K562 (cell line): ENCODE results near the gene MIP. TPM values are rescaled to one million over a fixed set of nuclear protein-coding genes. Genes with fewer than 3 reads are reported as not detected.

Source experiments
- CCNT2 ChIP-seq: IDR thresholded peaks from 2 replicates; pipeline ENCODE4 v1.6.1; 2011; ENCODE audit warnings: borderline replicate concordance, low read depth, mild to moderate bottlenecking, moderate library complexity, mixed read lengths, low read length; ENCODE audit not compliant: insufficient read length; ENCODE audit errors: extremely low read depth
- CEBPG ChIP-seq, 3 experiments: fragments of 200-800 bp in 1 of 3; sonication (Bioruptor generic) in 1 of 3; sonication (generic) in 1 of 3; formaldehyde crosslinking in 1 of 3; IDR thresholded peaks in 2 of 3; conservative IDR thresholded peaks in 1 of 3; 2 replicates each; pipeline versions ENCODE4 v1.6.1 to v1.8.0; 2016 to 2022; ENCODE audit warnings: missing compliant biosample characterization in 2 of 3, missing genetic modification characterization in 2 of 3, mild to moderate bottlenecking in 1 of 3, missing genetic modification reagents in 1 of 3
- EP300 ChIP-seq: IDR thresholded peaks from 2 replicates; pipeline ENCODE4 v1.6.1; 2012; ENCODE audit warnings: low read length, improper control_type of control experiment
- FOSL1 ChIP-seq: fragments of 200-800 bp; sonication (Bioruptor generic); conservative IDR thresholded peaks from 2 replicates; pipeline ENCODE4 v1.6.1; 2016; ENCODE audit warnings: missing genetic modification characterization, missing compliant biosample characterization
- GABPA ChIP-seq: fragments of 200-800 bp; sonication (Bioruptor generic); conservative IDR thresholded peaks from 2 replicates; pipeline ENCODE4 v1.6.1; 2016; ENCODE audit warnings: low read depth, missing genetic modification characterization, missing compliant biosample characterization
- IFI16 ChIP-seq: fragments of 250-450 bp; sonication (Bioruptor Pico); IDR thresholded peaks from 2 replicates; pipeline ENCODE4 v2.1.2; 2022; ENCODE audit warnings: mild to moderate bottlenecking, inconsistent platforms
- ILK ChIP-seq: fragments of 450-650 bp; IDR thresholded peaks from 2 replicates; pipeline ENCODE4 v1.6.1; 2016; ENCODE audit warnings: missing genetic modification characterization, low read depth, mild to moderate bottlenecking, missing compliant biosample characterization, moderate library complexity, borderline replicate concordance
- JUNB ChIP-seq: fragments of 450-650 bp; formaldehyde crosslinking; conservative IDR thresholded peaks from 2 replicates; pipeline ENCODE4 v1.4.0; 2020; ENCODE audit warnings: mild to moderate bottlenecking
- MEIS2 ChIP-seq: fragments of 450-650 bp; IDR thresholded peaks from 2 replicates; pipeline ENCODE4 v1.6.1; 2014; ENCODE audit warnings: mild to moderate bottlenecking; ENCODE audit not compliant: partially characterized antibody
- MTA2 ChIP-seq: fragments of 450-650 bp; IDR thresholded peaks from 2 replicates; pipeline ENCODE4 v1.6.1; 2016; ENCODE audit warnings: low read depth
- NFE2 ChIP-seq: IDR thresholded peaks from 2 replicates; pipeline ENCODE4 v1.6.1; 2014; ENCODE audit warnings: antibody characterized with exemption, low read depth
- TARDBP ChIP-seq: fragments of 450-650 bp; IDR thresholded peaks from 2 replicates; pipeline ENCODE4 v1.6.1; 2016
- TCF3 ChIP-seq: sonication (generic); formaldehyde crosslinking; IDR thresholded peaks from 2 replicates; pipeline ENCODE4 v1.4.0; 2020; ENCODE audit warnings: mild to moderate bottlenecking, missing genetic modification reagents
- ZBTB17 ChIP-seq: fragments of 450-650 bp; formaldehyde crosslinking; IDR thresholded peaks from 2 replicates; pipeline ENCODE4 v1.4.0; 2020; ENCODE audit warnings: mild to moderate bottlenecking
- ZEB2 ChIP-seq: fragments of 450-650 bp; IDR thresholded peaks from 2 replicates; pipeline ENCODE4 v1.6.1; 2016
- ZNF174 ChIP-seq: fragments of 250-450 bp; sonication (Bioruptor Pico); IDR thresholded peaks from 2 replicates; pipeline ENCODE4 v1.4.0; 2020; ENCODE audit warnings: mild to moderate bottlenecking
- ZNF324 ChIP-seq: fragments of 250-450 bp; sonication (Bioruptor Pico); IDR thresholded peaks from 2 replicates; pipeline ENCODE4 v1.4.0; 2020; ENCODE audit warnings: mild to moderate bottlenecking
- polyA plus RNA-seq, 8 experiments: library from polyadenylated mRNA; depleted of rRNA in 4 of 8; stranded (reverse) in 5 of 8; unstranded in 3 of 8; fragments of >200 nt; fragmentation: Nextera tagmentation in 2 of 8; fragmentation: Illumina TruSeq in 1 of 8; extraction: Ambion mirVana in 2 of 8; extraction: Trizol in 1 of 8; gene quantifications; 2 replicates each; pipeline versions ENCODE4 v1.2.1 to v1.2.3, GENCODE V29; 2011 to 2014; ENCODE audit warnings: inconsistent platforms in 1 of 8, missing spikeins in 1 of 8
- total RNA-seq, 7 experiments: library from RNA; depleted of rRNA in 6 of 7; stranded (reverse); fragments of >200 nt in 6 of 7; fragmentation: Illumina TruSeq in 2 of 7; extraction: Trizol in 2 of 7; gene quantifications; 2 replicates each; pipeline versions ENCODE4 v1.2.1 to v1.2.3, GENCODE V29; 2011 to 2021; ENCODE audit warnings: low replicate concordance in 1 of 7
- TF ChIP-seq, protein P1 (sequence below), 3 experiments: fragments of 200-800 bp in 1 of 3; fragments of 250-450 bp in 1 of 3; fragments of 450-650 bp in 1 of 3; sonication (Bioruptor Pico) in 1 of 3; sonication (Bioruptor generic) in 1 of 3; formaldehyde crosslinking in 1 of 3; IDR thresholded peaks; 2 replicates each; pipeline versions ENCODE4 v1.6.1 to v1.8.0; 2016 to 2022; ENCODE audit warnings: mild to moderate bottlenecking in 2 of 3, missing genetic modification characterization in 2 of 3, missing compliant biosample characterization in 1 of 3, moderate library complexity in 1 of 3
- TF ChIP-seq, protein P2 (sequence below): fragments of 450-650 bp; IDR thresholded peaks from 2 replicates; pipeline ENCODE4 v1.6.1; 2016; ENCODE audit warnings: missing biosample characterization, missing genetic modification characterization
- TF ChIP-seq, protein P3 (sequence below): fragments of 450-650 bp; IDR thresholded peaks from 2 replicates; pipeline ENCODE4 v1.6.1; 2016; ENCODE audit warnings: low read depth, mild to moderate bottlenecking, moderate library complexity
- TF ChIP-seq, protein P4 (sequence below): fragments of 450-650 bp; formaldehyde crosslinking; IDR thresholded peaks from 2 replicates; pipeline ENCODE4 v1.4.0; 2020; ENCODE audit warnings: mild to moderate bottlenecking, moderate library complexity

MIP gene
- total and polyA plus RNA-seq, 9 of the 15 experiments (the other 6 are each of a cell fraction or from before 2014, with no cell fraction given): 0.09 to 0.36 (median 0.19) TPM; not detected in 5

DNA sequence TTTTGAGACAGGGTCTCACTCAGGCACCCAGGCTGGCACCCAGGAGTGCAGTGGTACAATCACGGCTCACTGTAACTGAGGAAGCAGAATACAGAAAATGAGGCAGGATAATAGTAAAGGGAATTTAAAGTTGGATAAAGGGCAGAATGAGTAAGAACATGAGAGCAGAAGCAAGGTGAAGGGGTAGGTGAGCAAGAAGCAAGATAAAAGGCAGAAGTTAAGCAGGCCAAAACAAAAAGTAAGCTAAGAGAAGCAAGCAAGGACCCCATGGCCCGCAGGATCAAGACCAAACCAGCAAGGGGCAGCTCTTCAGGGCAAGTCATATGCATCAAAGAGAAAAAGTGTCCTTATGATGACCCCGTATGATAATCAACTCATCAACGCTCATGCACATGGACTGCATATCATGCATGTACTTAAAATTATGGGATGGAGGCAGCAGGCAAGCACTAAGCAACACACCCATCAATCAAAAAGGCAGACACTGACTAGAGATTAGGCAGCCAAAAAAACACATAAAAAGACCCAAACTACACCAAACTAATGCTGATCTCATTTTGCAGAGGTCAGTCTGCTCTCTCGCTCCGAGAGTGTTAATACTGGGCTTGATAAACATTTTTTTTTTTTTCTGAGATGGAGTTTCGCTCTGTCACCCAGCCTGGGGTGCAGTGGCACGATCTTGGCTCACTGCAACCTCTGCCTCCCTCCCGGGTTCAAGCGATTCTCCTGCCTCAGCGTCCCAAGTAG, 16.9 kb downstream of the MIP start (continued):
- TF ChIP-seq, protein P1, sequence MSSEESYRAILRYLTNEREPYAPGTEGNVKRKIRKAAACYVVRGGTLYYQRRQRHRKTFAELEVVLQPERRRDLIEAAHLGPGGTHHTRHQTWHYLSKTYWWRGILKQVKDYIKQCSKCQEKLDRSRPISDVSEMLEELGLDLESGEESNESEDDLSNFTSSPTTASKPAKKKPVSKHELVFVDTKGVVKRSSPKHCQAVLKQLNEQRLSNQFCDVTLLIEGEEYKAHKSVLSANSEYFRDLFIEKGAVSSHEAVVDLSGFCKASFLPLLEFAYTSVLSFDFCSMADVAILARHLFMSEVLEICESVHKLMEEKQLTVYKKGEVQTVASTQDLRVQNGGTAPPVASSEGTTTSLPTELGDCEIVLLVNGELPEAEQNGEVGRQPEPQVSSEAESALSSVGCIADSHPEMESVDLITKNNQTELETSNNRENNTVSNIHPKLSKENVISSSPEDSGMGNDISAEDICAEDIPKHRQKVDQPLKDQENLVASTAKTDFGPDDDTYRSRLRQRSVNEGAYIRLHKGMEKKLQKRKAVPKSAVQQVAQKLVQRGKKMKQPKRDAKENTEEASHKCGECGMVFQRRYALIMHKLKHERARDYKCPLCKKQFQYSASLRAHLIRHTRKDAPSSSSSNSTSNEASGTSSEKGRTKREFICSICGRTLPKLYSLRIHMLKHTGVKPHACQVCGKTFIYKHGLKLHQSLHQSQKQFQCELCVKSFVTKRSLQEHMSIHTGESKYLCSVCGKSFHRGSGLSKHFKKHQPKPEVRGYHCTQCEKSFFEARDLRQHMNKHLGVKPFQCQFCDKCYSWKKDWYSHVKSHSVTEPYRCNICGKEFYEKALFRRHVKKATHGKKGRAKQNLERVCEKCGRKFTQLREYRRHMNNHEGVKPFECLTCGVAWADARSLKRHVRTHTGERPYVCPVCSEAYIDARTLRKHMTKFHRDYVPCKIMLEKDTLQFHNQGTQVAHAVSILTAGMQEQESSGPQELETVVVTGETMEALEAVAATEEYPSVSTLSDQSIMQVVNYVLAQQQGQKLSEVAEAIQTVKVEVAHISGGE (CRISPR knock-in tag; IDR thresholded peaks at IDR 0.05): peak in 1 of 3 experiments; percentile 65; a peak in 2 of 6 replicates
- TF ChIP-seq TCF3 (CRISPR knock-in tag) (peak; percentile 58), ZEB2 (peak; percentile 48; the same call in 1 of the 2 replicates), NFE2 (peak; percentile 46; the same call in 1 of the 2 replicates), ZNF324 (no peak), JUNB (CRISPR knock-in tag) (no peak), ZNF174 (CRISPR knock-in tag) (no peak), ZBTB17 (CRISPR knock-in tag) (peak; percentile 98), IFI16 (CRISPR knock-in tag) (no peak), CEBPG (CRISPR knock-in tag; IDR thresholded peaks at IDR 0.05) (peak; percentile 63), CEBPG (tag; conservative IDR thresholded peaks at IDR 0.05 in 1 of 2, IDR thresholded peaks at IDR 0.05 in 1 of 2) (no peak), FOSL1 (0 out of 2 replicates have a peak, but pooled peaks have one; percentile 26), EP300 (peak; percentile 79), GABPA (tag) (peak; percentile 22; the same call in 1 of the 2 replicates), CCNT2 (peak; percentile 31), MTA2 (no peak), TARDBP (peak; percentile 77), ILK (tag) (no peak), MEIS2 (peak; percentile 100)
- TF ChIP-seq, protein P2, sequence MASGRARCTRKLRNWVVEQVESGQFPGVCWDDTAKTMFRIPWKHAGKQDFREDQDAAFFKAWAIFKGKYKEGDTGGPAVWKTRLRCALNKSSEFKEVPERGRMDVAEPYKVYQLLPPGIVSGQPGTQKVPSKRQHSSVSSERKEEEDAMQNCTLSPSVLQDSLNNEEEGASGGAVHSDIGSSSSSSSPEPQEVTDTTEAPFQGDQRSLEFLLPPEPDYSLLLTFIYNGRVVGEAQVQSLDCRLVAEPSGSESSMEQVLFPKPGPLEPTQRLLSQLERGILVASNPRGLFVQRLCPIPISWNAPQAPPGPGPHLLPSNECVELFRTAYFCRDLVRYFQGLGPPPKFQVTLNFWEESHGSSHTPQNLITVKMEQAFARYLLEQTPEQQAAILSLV (tag): no peak
- TF ChIP-seq, protein P3, sequence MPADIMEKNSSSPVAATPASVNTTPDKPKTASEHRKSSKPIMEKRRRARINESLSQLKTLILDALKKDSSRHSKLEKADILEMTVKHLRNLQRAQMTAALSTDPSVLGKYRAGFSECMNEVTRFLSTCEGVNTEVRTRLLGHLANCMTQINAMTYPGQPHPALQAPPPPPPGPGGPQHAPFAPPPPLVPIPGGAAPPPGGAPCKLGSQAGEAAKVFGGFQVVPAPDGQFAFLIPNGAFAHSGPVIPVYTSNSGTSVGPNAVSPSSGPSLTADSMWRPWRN: 0 out of 2 replicates have a peak, but pooled peaks have one; percentile 52
- TF ChIP-seq, protein P4, sequence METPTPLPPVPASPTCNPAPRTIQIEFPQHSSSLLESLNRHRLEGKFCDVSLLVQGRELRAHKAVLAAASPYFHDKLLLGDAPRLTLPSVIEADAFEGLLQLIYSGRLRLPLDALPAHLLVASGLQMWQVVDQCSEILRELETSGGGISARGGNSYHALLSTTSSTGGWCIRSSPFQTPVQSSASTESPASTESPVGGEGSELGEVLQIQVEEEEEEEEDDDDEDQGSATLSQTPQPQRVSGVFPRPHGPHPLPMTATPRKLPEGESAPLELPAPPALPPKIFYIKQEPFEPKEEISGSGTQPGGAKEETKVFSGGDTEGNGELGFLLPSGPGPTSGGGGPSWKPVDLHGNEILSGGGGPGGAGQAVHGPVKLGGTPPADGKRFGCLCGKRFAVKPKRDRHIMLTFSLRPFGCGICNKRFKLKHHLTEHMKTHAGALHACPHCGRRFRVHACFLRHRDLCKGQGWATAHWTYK: no peak
